Type B pancreatic cell (in vitro differentiated cells): ENCODE data around the gene NPTX2. TPM values are rescaled to one million over a fixed set of nuclear protein-coding genes. Genes with fewer than 3 reads are reported as not detected.
A peak's percentile ranks its signal among the peaks of the same experiment; 100 is the strongest.

ENCODE experiments used
- DNase-seq: peaks from one replicate; pipeline ENCODE4 v3.0.0; 2021; ENCODE audit warnings: mixed read lengths; ENCODE audit not compliant: unreplicated experiment; ENCODE audit errors: extremely low spot score
- H3K27ac Mint-ChIP-seq: 2 replicates; pipeline ENCODE4 v1.8.0; 2021; ENCODE audit warnings: mild to moderate bottlenecking, mixed read lengths
- H3K27me3 Mint-ChIP-seq: 2 replicates; pipeline ENCODE4 v1.8.0; 2021; ENCODE audit warnings: mixed read lengths
- H3K36me3 Mint-ChIP-seq: 2 replicates; pipeline ENCODE4 v1.8.0; 2021; ENCODE audit warnings: mixed read lengths
- H3K4me1 Mint-ChIP-seq: one replicate; pipeline ENCODE4 v1.8.0; 2021; ENCODE audit warnings: mixed read lengths; ENCODE audit not compliant: unreplicated experiment
- H3K4me3 Mint-ChIP-seq: 2 replicates; pipeline ENCODE4 v1.8.0; 2021; ENCODE audit warnings: mild to moderate bottlenecking, mixed read lengths
- H3K9me3 Mint-ChIP-seq: 2 replicates; pipeline ENCODE4 v1.8.0; 2021; ENCODE audit warnings: mixed read lengths
- CTCF ChIP-seq: fragments of 200-600 bp; sonication (generic); conservative IDR thresholded peaks from 2 replicates; pipeline ENCODE4 v1.5.0; 2021; ENCODE audit warnings: antibody characterized with exemption, mild to moderate bottlenecking
- total RNA-seq: library from RNA; stranded (reverse); gene quantifications from 2 replicates; pipeline ENCODE4 v1.2.1, GENCODE V29; 2021; ENCODE audit warnings: low replicate concordance

The NPTX2 gene
- total RNA-seq, 1 donor from 2014 or later, result 14.2 TPM

- H3K27me3 Mint-ChIP-seq, result peaks cover 60% of the 10 kb centered on the region
- no peaks in the 10 kb centered on the region for H3K4me1 Mint-ChIP-seq
- H3K4me3 Mint-ChIP-seq, result no peak overlapping the region
- H3K9me3 Mint-ChIP-seq, result no peaks in the 10 kb centered on the region
- no peaks in the 10 kb centered on the region for H3K36me3 Mint-ChIP-seq
- no peak for DNase-seq
- TF ChIP-seq CTCF, result no peak
- H3K27ac Mint-ChIP-seq, result no peak overlapping the region
Observed at GRCh38 chr7:98626460-98627412, 9.7 kb downstream of the NPTX2 start.

- no peaks in the 10 kb centered on the region for H3K4me1 Mint-ChIP-seq
- no peak for TF ChIP-seq CTCF
- H3K36me3 Mint-ChIP-seq, result no peaks in the 10 kb centered on the region
- no peak overlapping the region for H3K27ac Mint-ChIP-seq
- H3K27me3 Mint-ChIP-seq, result peaks cover 59% of the 10 kb centered on the region
- no peak overlapping the region for H3K4me3 Mint-ChIP-seq
- no peaks in the 10 kb centered on the region for H3K9me3 Mint-ChIP-seq
- peak; percentile 55 for DNase-seq
Observed at GRCh38 chr7:98627413-98627790, 10.3 kb downstream of the NPTX2 start.

GRCh38 chr7:98628418-98628817 is 11.3 kb downstream of the NPTX2 start:
- no peak overlapping the region for H3K27ac Mint-ChIP-seq
- peaks cover 50% of the 10 kb centered on the region for H3K27me3 Mint-ChIP-seq
- TF ChIP-seq CTCF, result no peak
- H3K9me3 Mint-ChIP-seq, result no peaks in the 10 kb centered on the region
- no peak overlapping the region for H3K4me3 Mint-ChIP-seq
- peak; percentile 64 for DNase-seq
- H3K36me3 Mint-ChIP-seq, result no peaks in the 10 kb centered on the region
- H3K4me1 Mint-ChIP-seq, result no peaks in the 10 kb centered on the region

- peak; percentile 47 for DNase-seq
- no peaks in the 10 kb centered on the region for H3K9me3 Mint-ChIP-seq
- no peaks in the 10 kb centered on the region for H3K36me3 Mint-ChIP-seq
- no peak overlapping the region for H3K27ac Mint-ChIP-seq
- H3K4me3 Mint-ChIP-seq, result no peak overlapping the region
- TF ChIP-seq CTCF, result no peak
- no peaks in the 10 kb centered on the region for H3K4me1 Mint-ChIP-seq
- peaks cover 53% of the 10 kb centered on the region for H3K27me3 Mint-ChIP-seq
Observed at GRCh38 chr7:98629001-98629431, 11.9 kb downstream of the NPTX2 start.

- no peak for TF ChIP-seq CTCF
- peak; percentile 40 for DNase-seq
- no peaks in the 10 kb centered on the region for H3K4me1 Mint-ChIP-seq
- no peaks in the 10 kb centered on the region for H3K9me3 Mint-ChIP-seq
- H3K4me3 Mint-ChIP-seq, result no peak overlapping the region
- H3K27me3 Mint-ChIP-seq, result peaks cover 48% of the 10 kb centered on the region
- no peaks in the 10 kb centered on the region for H3K36me3 Mint-ChIP-seq
- H3K27ac Mint-ChIP-seq, result no peak overlapping the region
Observed at GRCh38 chr7:98630149-98630548, 13.1 kb downstream of the NPTX2 start.
